Measurements from ENCODE around the gene CES3.
A peak's percentile ranks its signal among the peaks of the same experiment; 100 is the strongest.

CES3 gene

DNA sequence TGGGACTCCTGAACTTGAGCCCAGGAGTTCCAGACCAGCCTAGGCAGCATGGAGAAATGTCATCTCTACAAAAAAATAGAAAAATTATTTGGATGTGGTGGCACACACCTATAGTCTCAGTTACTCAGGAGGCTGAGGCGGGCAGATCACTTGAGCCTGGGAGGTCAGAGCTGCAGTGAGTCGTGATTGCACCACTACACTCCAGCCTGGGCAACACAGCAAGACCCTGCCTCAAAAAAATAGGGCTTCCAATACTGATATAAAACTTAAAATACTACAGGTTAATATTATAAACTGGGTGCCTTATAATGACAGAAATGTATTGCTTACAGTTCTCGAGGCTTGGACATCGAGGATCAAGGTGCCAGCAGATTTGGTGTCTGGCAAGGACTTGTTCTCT is 15.1 kb upstream of the CES3 start:
- no peak overlapping the region for H3K4me3 ChIP-seq (ENCODE audit: low read depth, low read length)
- TF ChIP-seq, protein P1, sequence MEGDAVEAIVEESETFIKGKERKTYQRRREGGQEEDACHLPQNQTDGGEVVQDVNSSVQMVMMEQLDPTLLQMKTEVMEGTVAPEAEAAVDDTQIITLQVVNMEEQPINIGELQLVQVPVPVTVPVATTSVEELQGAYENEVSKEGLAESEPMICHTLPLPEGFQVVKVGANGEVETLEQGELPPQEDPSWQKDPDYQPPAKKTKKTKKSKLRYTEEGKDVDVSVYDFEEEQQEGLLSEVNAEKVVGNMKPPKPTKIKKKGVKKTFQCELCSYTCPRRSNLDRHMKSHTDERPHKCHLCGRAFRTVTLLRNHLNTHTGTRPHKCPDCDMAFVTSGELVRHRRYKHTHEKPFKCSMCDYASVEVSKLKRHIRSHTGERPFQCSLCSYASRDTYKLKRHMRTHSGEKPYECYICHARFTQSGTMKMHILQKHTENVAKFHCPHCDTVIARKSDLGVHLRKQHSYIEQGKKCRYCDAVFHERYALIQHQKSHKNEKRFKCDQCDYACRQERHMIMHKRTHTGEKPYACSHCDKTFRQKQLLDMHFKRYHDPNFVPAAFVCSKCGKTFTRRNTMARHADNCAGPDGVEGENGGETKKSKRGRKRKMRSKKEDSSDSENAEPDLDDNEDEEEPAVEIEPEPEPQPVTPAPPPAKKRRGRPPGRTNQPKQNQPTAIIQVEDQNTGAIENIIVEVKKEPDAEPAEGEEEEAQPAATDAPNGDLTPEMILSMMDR (IDR thresholded peaks at IDR 0.05; ENCODE audit: borderline replicate concordance, insufficient read depth, low read depth, low read length): no peak

GRCh38 chr16:66946541-66946940 is 14.5 kb upstream of the CES3 start:
- no peak overlapping the region for H3K4me3 ChIP-seq (ENCODE audit: low read depth, low read length)
- TF ChIP-seq, protein P1 (IDR thresholded peaks at IDR 0.05; ENCODE audit: borderline replicate concordance, insufficient read depth, low read depth, low read length): no peak

DNA sequence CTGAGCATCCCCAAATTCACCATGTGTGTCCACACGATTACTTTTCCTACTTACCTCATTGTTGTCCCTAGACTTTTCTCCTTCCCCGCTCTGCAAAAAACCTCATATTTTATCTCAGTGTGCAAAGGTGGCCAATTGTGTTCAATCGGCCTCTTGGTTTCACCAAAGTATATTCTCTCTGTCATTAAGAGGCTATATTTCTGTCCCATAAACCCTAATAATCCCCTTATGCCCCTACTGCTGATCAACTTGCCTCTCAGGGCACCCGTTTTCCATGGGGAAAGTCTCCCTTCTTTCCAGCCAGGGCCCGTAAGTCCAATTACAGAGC is 14.1 kb upstream of the CES3 start:
- TF ChIP-seq, protein P1 (IDR thresholded peaks at IDR 0.05; ENCODE audit: borderline replicate concordance, insufficient read depth, low read depth, low read length): no peak

GRCh38 chr16:66947302-66948065 is 13.6 kb upstream of the CES3 start:
- peak overlapping the region; percentile 36 for H3K4me3 ChIP-seq (ENCODE audit: low read depth, low read length)
- TF ChIP-seq, protein P1 (IDR thresholded peaks at IDR 0.05; ENCODE audit: borderline replicate concordance, insufficient read depth, low read depth, low read length): peak; percentile 75; the same call in 1 of the 2 replicates

More for the DNA sequence above, 14.1 kb upstream of the CES3 start:
- H3K4me3 ChIP-seq (ENCODE audit: low read depth, low read length): no peak overlapping the region

GRCh38 chr16:66948134-66948836 is 12.8 kb upstream of the CES3 start:
- TF ChIP-seq, protein P1 (IDR thresholded peaks at IDR 0.05; ENCODE audit: borderline replicate concordance, insufficient read depth, low read depth, low read length): no peak
- peak overlapping the region; percentile 36 for H3K4me3 ChIP-seq (ENCODE audit: low read depth, low read length)

DNA sequence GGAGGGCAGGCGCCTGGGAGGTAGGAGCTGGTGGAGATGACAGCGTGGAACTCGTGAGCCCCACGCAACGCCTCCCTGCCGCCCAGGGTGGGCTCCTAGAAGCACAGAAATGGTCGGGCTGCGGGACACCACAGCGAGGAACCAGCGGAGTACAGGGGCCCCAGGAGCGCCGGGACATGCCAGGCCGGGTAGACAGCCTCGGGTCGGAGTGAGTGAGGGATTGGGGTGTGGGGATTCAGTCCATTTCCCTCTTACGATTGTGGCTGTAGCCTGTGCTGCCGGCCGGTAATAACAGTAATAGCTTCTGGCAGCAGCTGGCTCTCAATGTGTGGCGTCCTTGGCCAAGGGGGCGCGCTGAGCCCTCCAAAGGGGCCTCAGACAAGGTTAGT is 12.2 kb upstream of the CES3 start:
- TF ChIP-seq, protein P1 (IDR thresholded peaks at IDR 0.05; ENCODE audit: borderline replicate concordance, insufficient read depth, low read depth, low read length): no peak
- no peak overlapping the region for H3K4me3 ChIP-seq (ENCODE audit: low read depth, low read length)

DNA sequence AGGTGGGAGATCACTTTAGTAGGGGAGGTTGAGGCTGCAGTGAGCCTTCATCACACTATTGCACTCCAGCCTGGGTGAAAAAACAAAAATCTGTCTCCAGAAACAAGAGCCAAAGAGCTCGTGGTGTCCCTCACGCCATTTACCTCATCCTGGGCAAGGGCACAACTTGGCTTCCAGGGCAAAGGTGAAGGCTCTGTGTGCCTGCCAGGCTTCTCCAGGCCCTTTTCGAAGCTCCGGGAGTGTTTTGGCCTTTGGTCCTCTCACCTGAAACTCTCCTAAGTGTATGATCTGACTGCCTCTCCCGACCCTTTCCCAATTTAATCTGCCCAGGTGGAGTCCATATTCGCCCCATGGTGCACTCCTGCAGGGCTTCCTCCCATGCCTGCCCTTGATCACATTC is 11.6 kb upstream of the CES3 start:
- TF ChIP-seq, protein P1 (IDR thresholded peaks at IDR 0.05; ENCODE audit: borderline replicate concordance, insufficient read depth, low read depth, low read length): no peak
- H3K4me3 ChIP-seq (ENCODE audit: low read depth, low read length): no peak overlapping the region
